B cell (primary cell): Measurements from ENCODE around the gene LYSMD3.

ENCODE experiments used
- CTCF ChIP-seq: fragments of 200-600 bp; IDR thresholded peaks from one replicate; pipeline ENCODE4 v1.8.0; 2022; ENCODE audit warnings: antibody characterized with exemption, mild to moderate bottlenecking
- EZH2 ChIP-seq: IDR thresholded peaks from 2 replicates; pipeline ENCODE4 v1.6.1; 2012; ENCODE audit warnings: borderline replicate concordance, low read depth, mild to moderate bottlenecking, moderate library complexity, low read length; ENCODE audit not compliant: insufficient read depth, poor library complexity, severe bottlenecking

GRCh38 chr5:90506221-90506620 is 23.2 kb downstream of the LYSMD3 start:
- TF ChIP-seq CTCF (no peak), EZH2 (no peak)
